Measurements from ENCODE around the gene GAS7. TPM values are rescaled to one million over a fixed set of nuclear protein-coding genes. Genes with fewer than 3 reads are reported as not detected.
A peak's percentile ranks its signal among the peaks of the same experiment; 100 is the strongest.

Gene GAS7
- total RNA-seq (2021; ENCODE audit: unreplicated experiment) (4.1 TPM), Bru-seq, nascent RNA (percentile 34 among the genes with signal in this experiment), BruChase-seq, experiment 1, labeled RNA remaining after a 6-hour chase (percentile 32 among the genes with signal in this experiment), BruChase-seq, experiment 2, labeled RNA remaining after a 2-hour chase (percentile 32 among the genes with signal in this experiment)
- 2.2 and 3.5 TPM in 2 replicates for polyA plus RNA-seq (2012)
- long read RNA-seq, full-length matches to known transcripts = 3 of 7 reads
- long read RNA-seq, partial matches to known transcripts = 1 of 7 reads
- long read RNA-seq, other reads (novel, unspliced or antisense) = 3 of 7 reads

DNA sequence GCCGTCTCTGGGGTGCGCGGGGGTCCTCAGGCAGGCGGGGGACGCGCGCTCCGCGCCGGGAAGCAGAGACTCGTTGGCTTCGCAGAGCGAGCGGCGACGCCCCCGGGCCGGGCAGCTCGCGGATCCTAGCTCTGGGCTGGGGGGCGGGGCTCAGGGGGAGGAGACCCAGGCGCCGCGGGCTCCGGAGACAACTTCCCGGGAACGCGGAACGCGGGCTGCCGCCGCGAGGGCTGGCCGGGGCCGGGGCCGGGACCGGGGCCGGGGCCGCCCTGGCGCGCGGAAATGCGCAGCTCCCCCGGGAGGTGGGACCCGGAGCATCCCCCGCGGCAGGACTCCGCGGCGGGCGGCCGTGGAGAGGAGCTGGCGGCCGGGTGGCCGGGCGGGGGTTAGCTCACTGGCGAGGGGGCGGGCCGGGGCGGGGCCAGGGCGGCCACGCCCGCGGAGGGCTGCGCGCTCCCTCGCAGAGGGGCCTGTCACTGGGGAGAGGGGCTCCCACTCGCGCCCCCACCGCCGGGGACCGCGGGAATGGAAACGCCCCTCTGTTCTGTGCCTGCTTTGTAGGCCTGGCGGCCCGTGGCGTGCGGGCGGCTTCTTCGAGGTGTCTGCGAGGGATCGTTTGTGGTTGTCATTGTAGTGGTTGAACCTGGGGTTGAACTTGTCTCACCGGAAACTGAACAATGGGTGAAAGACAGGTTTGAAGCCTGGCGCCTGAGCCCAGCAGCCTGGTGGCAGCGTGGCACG lies at the start of gene GAS7:
Gene GAS7, minus strand, starts transcription at position 98 of the 741 bp plus-strand sequence.
- H3K4me1 ChIP-seq (ENCODE audit: control insufficient read depth in 1 of 2, insufficient read depth in 2 of 2, low read length in 2 of 2) = peaks cover 3 to 6% of the 10 kb centered on the region in 2 experiments; a peak in 3 of 4 replicates
- H3K79me2 ChIP-seq (ENCODE audit: insufficient read depth, low read length) = no peaks in the 10 kb centered on the region
- ATAC-seq (peak; percentile 90), DNase-seq (ENCODE audit: low read depth, low spot score) (no peak)
- H3K36me3 ChIP-seq (ENCODE audit: control insufficient read depth in 1 of 2, insufficient read depth in 2 of 2, low read length in 2 of 2) = no peaks in the 10 kb centered on the region
- H3K27me3 ChIP-seq (ENCODE audit: insufficient read depth, low read length) = no peaks in the 10 kb centered on the region
- peak within 1 kb of the TSS; percentile 89 for H3K4me2 ChIP-seq (ENCODE audit: low read length)
- ChIA-PET CTCF (interaction anchor here (0.7 to 1.0 kb wide), 2 partner anchors 28 to 210 kb away, joined by 3 to 7 read pairs; no protein-coding TSS in a partner anchor), RAD21 (ENCODE audit: low non-redundant PET in 1 of 2, low total read pairs in 2 of 2, uncharacterized antibody in 2 of 2, unreplicated experiment in 2 of 2) (interaction anchor here (0.6 kb wide), 2 partner anchors 52 to 217 kb away, joined by 3 to 4 read pairs; no protein-coding TSS in a partner anchor), POLR2A (interaction anchor here (0.9 kb wide), 1 partner anchor 28 kb away, joined by 3 read pairs; no protein-coding TSS in a partner anchor)
- intact Hi-C loops (cut with micrococcal nuclease) = no loop called here
- TF ChIP-seq, protein P1, sequence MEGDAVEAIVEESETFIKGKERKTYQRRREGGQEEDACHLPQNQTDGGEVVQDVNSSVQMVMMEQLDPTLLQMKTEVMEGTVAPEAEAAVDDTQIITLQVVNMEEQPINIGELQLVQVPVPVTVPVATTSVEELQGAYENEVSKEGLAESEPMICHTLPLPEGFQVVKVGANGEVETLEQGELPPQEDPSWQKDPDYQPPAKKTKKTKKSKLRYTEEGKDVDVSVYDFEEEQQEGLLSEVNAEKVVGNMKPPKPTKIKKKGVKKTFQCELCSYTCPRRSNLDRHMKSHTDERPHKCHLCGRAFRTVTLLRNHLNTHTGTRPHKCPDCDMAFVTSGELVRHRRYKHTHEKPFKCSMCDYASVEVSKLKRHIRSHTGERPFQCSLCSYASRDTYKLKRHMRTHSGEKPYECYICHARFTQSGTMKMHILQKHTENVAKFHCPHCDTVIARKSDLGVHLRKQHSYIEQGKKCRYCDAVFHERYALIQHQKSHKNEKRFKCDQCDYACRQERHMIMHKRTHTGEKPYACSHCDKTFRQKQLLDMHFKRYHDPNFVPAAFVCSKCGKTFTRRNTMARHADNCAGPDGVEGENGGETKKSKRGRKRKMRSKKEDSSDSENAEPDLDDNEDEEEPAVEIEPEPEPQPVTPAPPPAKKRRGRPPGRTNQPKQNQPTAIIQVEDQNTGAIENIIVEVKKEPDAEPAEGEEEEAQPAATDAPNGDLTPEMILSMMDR (IDR thresholded peaks at IDR 0.05 in 2 of 3, conservative IDR thresholded peaks at IDR 0.05 in 1 of 3; ENCODE audit: borderline replicate concordance in 1 of 3, insufficient read depth in 1 of 3, low read depth in 2 of 3, low read length in 2 of 3) = no peak
- no peak for TF ChIP-seq POLR2AphosphoS5 (IDR thresholded peaks at IDR 0.05; ENCODE audit: low read depth, low read length)
- TF ChIP-seq FOSL1 (IDR thresholded peaks at IDR 0.05; ENCODE audit: low read depth) = no peak
- no peak for TF ChIP-seq ELF1 (IDR thresholded peaks at IDR 0.05; ENCODE audit: borderline replicate concordance, low read depth)
- no peak for TF ChIP-seq CEBPB (IDR thresholded peaks at IDR 0.05; ENCODE audit: low read depth)
- no peak for TF ChIP-seq RAD21 (IDR thresholded peaks at IDR 0.05; ENCODE audit: low read depth)
- no peak for TF ChIP-seq CBX3 (IDR thresholded peaks at IDR 0.05; ENCODE audit: low read depth)
- no peak for TF ChIP-seq JUND (IDR thresholded peaks at IDR 0.05)
- no peak for TF ChIP-seq ZNF274 (IDR thresholded peaks at IDR 0.05; ENCODE audit: low read depth, low read length)
- TF ChIP-seq, protein P2, sequence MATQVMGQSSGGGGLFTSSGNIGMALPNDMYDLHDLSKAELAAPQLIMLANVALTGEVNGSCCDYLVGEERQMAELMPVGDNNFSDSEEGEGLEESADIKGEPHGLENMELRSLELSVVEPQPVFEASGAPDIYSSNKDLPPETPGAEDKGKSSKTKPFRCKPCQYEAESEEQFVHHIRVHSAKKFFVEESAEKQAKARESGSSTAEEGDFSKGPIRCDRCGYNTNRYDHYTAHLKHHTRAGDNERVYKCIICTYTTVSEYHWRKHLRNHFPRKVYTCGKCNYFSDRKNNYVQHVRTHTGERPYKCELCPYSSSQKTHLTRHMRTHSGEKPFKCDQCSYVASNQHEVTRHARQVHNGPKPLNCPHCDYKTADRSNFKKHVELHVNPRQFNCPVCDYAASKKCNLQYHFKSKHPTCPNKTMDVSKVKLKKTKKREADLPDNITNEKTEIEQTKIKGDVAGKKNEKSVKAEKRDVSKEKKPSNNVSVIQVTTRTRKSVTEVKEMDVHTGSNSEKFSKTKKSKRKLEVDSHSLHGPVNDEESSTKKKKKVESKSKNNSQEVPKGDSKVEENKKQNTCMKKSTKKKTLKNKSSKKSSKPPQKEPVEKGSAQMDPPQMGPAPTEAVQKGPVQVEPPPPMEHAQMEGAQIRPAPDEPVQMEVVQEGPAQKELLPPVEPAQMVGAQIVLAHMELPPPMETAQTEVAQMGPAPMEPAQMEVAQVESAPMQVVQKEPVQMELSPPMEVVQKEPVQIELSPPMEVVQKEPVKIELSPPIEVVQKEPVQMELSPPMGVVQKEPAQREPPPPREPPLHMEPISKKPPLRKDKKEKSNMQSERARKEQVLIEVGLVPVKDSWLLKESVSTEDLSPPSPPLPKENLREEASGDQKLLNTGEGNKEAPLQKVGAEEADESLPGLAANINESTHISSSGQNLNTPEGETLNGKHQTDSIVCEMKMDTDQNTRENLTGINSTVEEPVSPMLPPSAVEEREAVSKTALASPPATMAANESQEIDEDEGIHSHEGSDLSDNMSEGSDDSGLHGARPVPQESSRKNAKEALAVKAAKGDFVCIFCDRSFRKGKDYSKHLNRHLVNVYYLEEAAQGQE (IDR thresholded peaks at IDR 0.05; ENCODE audit: low read depth) = no peak
- peak within 1 kb of the TSS; percentile 17; the same call in 1 of the 2 replicates for H3K27ac ChIP-seq (ENCODE audit: low read depth, low read length)
- peak within 1 kb of the TSS; percentile 82 for H2AFZ ChIP-seq (ENCODE audit: low read depth, low read length, poor library complexity, severe bottlenecking)
- H3K9me2 ChIP-seq (ENCODE audit: insufficient read depth) = no peaks in the 10 kb centered on the region
- peak within 1 kb of the TSS; percentile 34 to 59 for H3K4me3 ChIP-seq (replicated peaks in 1 of 2; ENCODE audit: low read depth in 1 of 2, low read length in 2 of 2)
- H3K9me3 ChIP-seq (ENCODE audit: control insufficient read depth in 1 of 2, insufficient read depth in 1 of 2, low read depth in 1 of 2, low read length in 2 of 2) = no peaks in the 10 kb centered on the region
- H3K9ac ChIP-seq (ENCODE audit: low read length) = peak within 1 kb of the TSS; percentile 35
- BruUV-seq (replicated peaks) = no TSS peak
- H4K20me1 ChIP-seq (ENCODE audit: insufficient read depth) = no peaks in the 10 kb centered on the region

Data from HCT116 (cell line).